H9 (cell line): ENCODE data around the gene SPDL1. TPM values are rescaled to one million over a fixed set of nuclear protein-coding genes. Genes with fewer than 3 reads are reported as not detected.

Experiments used
- DNase-seq: peaks from one replicate; pipeline ENCODE4 v3.0.0-alpha.2; 2017
- H2AFZ ChIP-seq: one replicate; pipeline ENCODE4 v1.6.1; 2013; ENCODE audit warnings: mild to moderate bottlenecking, low read length, control low read depth, moderate library complexity
- H2AK5ac ChIP-seq: 2 replicates; pipeline ENCODE4 v1.6.1; 2013; ENCODE audit warnings: low read length, control low read depth, mixed read lengths; ENCODE audit not compliant: insufficient read length
- H2BK120ac ChIP-seq: one replicate; pipeline ENCODE4 v1.6.1; 2013; ENCODE audit warnings: low read depth, mild to moderate bottlenecking, low read length, control low read depth, inconsistent platforms; ENCODE audit not compliant: poor library complexity, severe bottlenecking
- H2BK12ac ChIP-seq: 2 replicates; pipeline ENCODE4 v1.6.1; 2013; ENCODE audit warnings: low read length, control low read depth, mixed read lengths, low read depth; ENCODE audit not compliant: insufficient read length
- H2BK15ac ChIP-seq: 2 replicates; pipeline ENCODE4 v1.6.1; 2013; ENCODE audit warnings: low read depth, low read length, control low read depth
- H2BK20ac ChIP-seq: one replicate; pipeline ENCODE4 v1.6.1; 2013; ENCODE audit warnings: low read depth, mild to moderate bottlenecking, low read length, control low read depth, inconsistent platforms; ENCODE audit not compliant: poor library complexity, severe bottlenecking
- H2BK5ac ChIP-seq: 2 replicates; pipeline ENCODE4 v1.6.1; 2013; ENCODE audit warnings: low read length, control low read depth, mixed read lengths; ENCODE audit not compliant: insufficient read length
- H3K14ac ChIP-seq: 2 replicates; pipeline ENCODE4 v1.6.1; 2013; ENCODE audit warnings: low read length, control low read depth; ENCODE audit not compliant: insufficient read depth
- H3K18ac ChIP-seq: 2 replicates; pipeline ENCODE4 v1.6.1; 2013; ENCODE audit warnings: low read depth, mild to moderate bottlenecking, mixed read lengths, low read length, control low read depth; ENCODE audit not compliant: insufficient read length
- H3K23ac ChIP-seq: 2 replicates; pipeline ENCODE4 v1.6.1; 2013; ENCODE audit warnings: low read length, control low read depth, mixed read lengths, low read depth; ENCODE audit not compliant: insufficient read length
- H3K23me2 ChIP-seq: 2 replicates; pipeline ENCODE4 v1.6.1; 2013; ENCODE audit warnings: low read depth, mild to moderate bottlenecking, mixed read lengths, low read length, control low read depth; ENCODE audit not compliant: insufficient read length, poor library complexity, severe bottlenecking
- H3K27ac ChIP-seq: 2 replicates; pipeline ENCODE4 v1.5.1; 2013; ENCODE audit warnings: low read length, control low read depth, mixed read lengths, low read depth; ENCODE audit not compliant: insufficient read length
- H3K27me3 ChIP-seq: 2 replicates; pipeline ENCODE4 v1.6.1; 2013; ENCODE audit warnings: low read length, control low read depth, inconsistent platforms; ENCODE audit not compliant: insufficient read depth
- H3K4ac ChIP-seq: 2 replicates; pipeline ENCODE4 v1.6.1; 2013; ENCODE audit warnings: low read depth, mild to moderate bottlenecking, control low read depth, inconsistent platforms, low read length, moderate library complexity
- H3K4me1 ChIP-seq: 2 replicates; pipeline ENCODE4 v1.6.1; 2013; ENCODE audit warnings: low read length, control low read depth, inconsistent platforms; ENCODE audit not compliant: insufficient read depth
- H3K4me2 ChIP-seq: 2 replicates; pipeline ENCODE4 v1.6.1; 2013; ENCODE audit warnings: low read length, control low read depth, mixed read lengths; ENCODE audit not compliant: insufficient read length, insufficient read depth
- H3K56ac ChIP-seq: 2 replicates; pipeline ENCODE4 v1.6.1; 2013; ENCODE audit warnings: low read depth, mild to moderate bottlenecking, mixed read lengths, low read length, control low read depth; ENCODE audit not compliant: insufficient read length
- H3K79me1 ChIP-seq: 2 replicates; pipeline ENCODE4 v1.6.1; 2013; ENCODE audit warnings: low read depth, mild to moderate bottlenecking, moderate library complexity, low read length, control low read depth, inconsistent platforms; ENCODE audit not compliant: insufficient read depth, poor library complexity, severe bottlenecking
- H3K79me2 ChIP-seq: 2 replicates; pipeline ENCODE4 v1.6.1; 2013; ENCODE audit warnings: low read length, control low read depth, inconsistent platforms; ENCODE audit not compliant: insufficient read depth
- H3K9ac ChIP-seq: 2 replicates; pipeline ENCODE4 v1.6.1; 2013; ENCODE audit warnings: low read length, control low read depth, mixed read lengths; ENCODE audit not compliant: insufficient read length; ENCODE audit errors: extremely low read depth
- H3K9me3 ChIP-seq: one replicate; pipeline ENCODE4 v1.6.1; 2013; ENCODE audit warnings: low read depth, low read length, inconsistent platforms; ENCODE audit not compliant: control insufficient read depth
- H3T11ph ChIP-seq: one replicate; pipeline ENCODE4 v1.6.1; 2013; ENCODE audit warnings: mild to moderate bottlenecking, low read length, control low read depth, inconsistent platforms
- H4K20me1 ChIP-seq: one replicate; pipeline ENCODE4 v1.6.1; 2013; ENCODE audit not compliant: control insufficient read depth, insufficient read length, insufficient read depth
- H4K5ac ChIP-seq: 2 replicates; pipeline ENCODE4 v1.6.1; 2013; ENCODE audit warnings: low read depth, mild to moderate bottlenecking, mixed read lengths, low read length, control low read depth; ENCODE audit not compliant: insufficient read length
- H4K8ac ChIP-seq: replicated peaks from 2 replicates; pipeline ENCODE4 v1.6.1; 2013; ENCODE audit warnings: low read length, control low read depth, mixed read lengths, low read depth; ENCODE audit not compliant: insufficient read length
- H4K91ac ChIP-seq: 2 replicates; pipeline ENCODE4 v1.6.1; 2013; ENCODE audit warnings: low read depth, mild to moderate bottlenecking, moderate library complexity, mixed read lengths, low read length, control low read depth; ENCODE audit not compliant: insufficient read length
- H3K27ac Mint-ChIP-seq, 3 experiments: 2 replicates in 2 of 3; 3 replicates in 1 of 3; pipeline ENCODE4 v1.8.0; 2020 to 2021; ENCODE audit warnings: mixed read lengths in 3 of 3, mild to moderate bottlenecking in 1 of 3, moderate library complexity in 1 of 3
- H3K27me3 Mint-ChIP-seq: 2 replicates; pipeline ENCODE4 v1.8.0; 2021; ENCODE audit warnings: low read depth, mild to moderate bottlenecking, moderate library complexity, mixed read lengths
- H3K36me3 Mint-ChIP-seq, 3 experiments: 2 replicates in 2 of 3; 3 replicates in 1 of 3; pipeline ENCODE4 v1.8.0; 2020 to 2021; ENCODE audit warnings: low read depth in 3 of 3, mixed read lengths in 3 of 3; ENCODE audit not compliant: insufficient read depth in 1 of 3
- H3K4me1 Mint-ChIP-seq, 2 experiments: 2 replicates each; pipeline ENCODE4 v1.8.0; 2020; ENCODE audit warnings: mixed read lengths in 2 of 2
- H3K4me3 Mint-ChIP-seq, 2 experiments: 2 replicates in 1 of 2; 3 replicates in 1 of 2; pipeline ENCODE4 v1.8.0; 2020 to 2021; ENCODE audit warnings: mild to moderate bottlenecking in 2 of 2, mixed read lengths in 2 of 2, moderate library complexity in 1 of 2
- H3K9me3 Mint-ChIP-seq, 2 experiments: 2 replicates in 1 of 2; 3 replicates in 1 of 2; pipeline ENCODE4 v1.8.0; 2020; ENCODE audit warnings: mild to moderate bottlenecking in 2 of 2, mixed read lengths in 2 of 2, moderate library complexity in 1 of 2
- CTCF ChIP-seq: fragments of 200-600 bp; sonication (generic); conservative IDR thresholded peaks from 3 replicates; pipeline ENCODE4 v1.8.0; 2021; ENCODE audit warnings: antibody characterized with exemption, mild to moderate bottlenecking
- WGBS: extraction: QIAGEN DNeasy Blood & Tissue Kit; methylation state at CpG from one replicate; pipeline ENCODE4 v1.1.7; 2013; ENCODE audit warnings: missing lambda C conversion rate, low lambda C conversion rate, mixed read lengths; ENCODE audit not compliant: insufficient read length; ENCODE audit errors: extremely low coverage; 5-methylcytosine and 5-hydroxymethylcytosine counted together
- total RNA-seq: library from RNA; stranded (reverse); gene quantifications from 2 replicates; pipeline ENCODE4 v1.2.1, GENCODE V29; 2021

Gene SPDL1
- total RNA-seq, 1 experiment from 2014 or later, result 49.4 TPM

DNA sequence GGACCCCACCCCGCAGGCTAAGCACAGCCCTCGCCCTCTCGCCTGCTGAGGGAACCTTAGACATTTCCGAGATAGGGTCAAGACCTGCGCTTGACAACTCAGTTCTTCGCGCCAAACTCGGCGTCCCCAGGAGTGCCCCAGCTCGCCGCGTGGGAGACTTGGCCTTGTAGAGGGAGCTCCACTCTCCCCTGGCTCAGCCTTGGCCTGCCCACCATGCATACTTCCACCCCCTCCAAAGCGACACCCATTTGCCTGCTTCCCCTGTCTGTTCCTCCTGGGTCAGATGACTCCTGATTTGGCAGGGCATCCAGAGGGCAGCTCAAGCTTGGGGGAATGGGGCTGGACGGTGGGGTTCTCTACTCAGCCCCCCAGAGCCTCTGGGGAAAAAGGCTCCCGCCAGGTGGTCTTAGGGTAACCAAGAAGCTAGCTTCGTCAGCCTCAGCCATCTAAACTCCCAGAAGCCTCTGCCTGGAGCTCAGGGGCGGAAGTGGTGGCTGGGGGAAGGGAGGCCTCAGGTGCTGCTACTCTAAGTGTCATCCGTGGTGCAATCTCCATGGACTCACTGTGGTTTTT, 54.1 kb downstream of the SPDL1 start:
- peaks cover 33% of the 10 kb centered on the region for H3K27me3 Mint-ChIP-seq

More for the DNA sequence above, 54.1 kb downstream of the SPDL1 start:
- no peaks in the 10 kb centered on the region for H4K20me1 ChIP-seq
- H2BK5ac ChIP-seq, result no peak overlapping the region
- H3K56ac ChIP-seq, result no peak overlapping the region
- no peaks in the 10 kb centered on the region; the same call in 1 of the 2 replicates for H3K4me1 ChIP-seq
- no peak overlapping the region for H4K91ac ChIP-seq
- H3K23ac ChIP-seq, result no peak overlapping the region
- no peaks in the 10 kb centered on the region for H3K9me3 ChIP-seq
- peaks cover 6% of the 10 kb centered on the region for H3K23me2 ChIP-seq
- no peak overlapping the region for H2BK120ac ChIP-seq
- Mint-ChIP-seq H3K4me1 (peaks cover 20 to 29% of the 10 kb centered on the region in 2 experiments), H3K4me3 (peak overlapping the region; percentile 71 to 74), H3K27ac (no peak overlapping the region), H3K36me3 (peaks cover 1 to 12% (median 10%) of the 10 kb centered on the region in 3 experiments; a peak in 5 of 7 replicates), H3K9me3 (peaks cover 12 to 13% of the 10 kb centered on the region in 2 experiments; a peak in 4 of 5 replicates)
- H2AFZ ChIP-seq, result no peak overlapping the region
- H4K8ac ChIP-seq, result no peak overlapping the region
- H2BK12ac ChIP-seq, result no peak overlapping the region
- no peak overlapping the region for H3K9ac ChIP-seq
- no peak for DNase-seq
- H2AK5ac ChIP-seq, result no peak overlapping the region
- no peak overlapping the region for H3T11ph ChIP-seq
- H3K27me3 ChIP-seq, result no peaks in the 10 kb centered on the region
- no peaks in the 10 kb centered on the region for H3K79me1 ChIP-seq
- no peak overlapping the region for H4K5ac ChIP-seq
- no peak overlapping the region for H2BK20ac ChIP-seq
- peak overlapping the region; percentile 49 for H3K4me2 ChIP-seq
- H3K79me2 ChIP-seq, result no peaks in the 10 kb centered on the region
- no peak overlapping the region for H3K14ac ChIP-seq
- H3K18ac ChIP-seq, result no peak overlapping the region
- WGBS, result no CpG with 5 or more reads among the region's 18 CpGs
- H3K27ac ChIP-seq, result no peak overlapping the region
- no peak overlapping the region for H2BK15ac ChIP-seq
- no peak overlapping the region for H3K4ac ChIP-seq
- TF ChIP-seq CTCF, result no peak
